Measurements from ENCODE around the gene CBX7.

Gene CBX7

DNA sequence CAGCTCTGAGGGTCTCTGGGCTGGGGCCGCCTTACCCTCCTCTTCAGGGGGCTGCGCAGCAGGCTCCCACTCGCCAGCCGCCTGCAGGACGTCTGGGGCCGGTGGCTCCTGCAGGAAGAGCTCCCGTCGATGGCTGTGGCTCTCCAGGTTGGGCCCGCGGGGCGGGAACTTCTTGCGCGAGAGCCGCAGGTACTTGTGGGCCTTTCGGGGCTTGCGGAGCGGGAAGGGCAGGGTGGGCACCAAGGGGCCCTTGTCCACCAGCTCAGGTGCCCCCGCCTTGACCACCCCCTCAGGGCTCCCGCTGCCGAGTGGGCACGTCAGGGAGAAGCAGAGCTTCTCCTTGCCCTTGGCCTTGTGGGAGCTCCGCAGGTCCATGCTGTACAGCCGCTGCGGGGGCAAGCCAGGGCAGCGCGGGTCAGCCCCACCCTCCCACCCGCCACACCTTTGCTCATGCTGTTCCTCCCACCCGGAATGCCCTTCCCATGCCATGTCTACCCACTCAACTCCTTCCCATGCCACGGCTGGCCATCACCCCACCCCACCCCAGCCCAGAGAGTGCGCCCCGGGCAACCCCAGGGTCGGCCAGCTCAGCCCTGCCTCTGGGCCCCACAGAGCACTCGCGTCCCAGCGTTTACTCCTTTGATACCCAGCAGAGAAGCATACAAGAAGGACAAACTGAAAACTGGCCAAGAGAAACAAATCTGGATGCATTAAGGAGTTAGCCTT, 18.0 kb downstream of the CBX7 start:
- TF ChIP-seq L3MBTL2 (conservative IDR thresholded peaks at IDR 0.05) (no peak), NFRKB (IDR thresholded peaks at IDR 0.05) (no peak), SUZ12 (IDR thresholded peaks at IDR 0.05) (no peak), FOXK2 (IDR thresholded peaks at IDR 0.05) (no peak), FOXA1 (IDR thresholded peaks at IDR 0.05) (no peak), LEF1 (IDR thresholded peaks at IDR 0.05; ENCODE audit: borderline replicate concordance) (no peak), SP1 (IDR thresholded peaks at IDR 0.05) (no peak), CTBP1 (IDR thresholded peaks at IDR 0.05; ENCODE audit: borderline replicate concordance) (no peak), FOXM1 (IDR thresholded peaks at IDR 0.05; ENCODE audit: borderline replicate concordance) (no peak), ARNT (IDR thresholded peaks at IDR 0.05) (no peak), HDGF (IDR thresholded peaks at IDR 0.05; ENCODE audit: borderline replicate concordance) (no peak)
- TF ChIP-seq, protein P1, sequence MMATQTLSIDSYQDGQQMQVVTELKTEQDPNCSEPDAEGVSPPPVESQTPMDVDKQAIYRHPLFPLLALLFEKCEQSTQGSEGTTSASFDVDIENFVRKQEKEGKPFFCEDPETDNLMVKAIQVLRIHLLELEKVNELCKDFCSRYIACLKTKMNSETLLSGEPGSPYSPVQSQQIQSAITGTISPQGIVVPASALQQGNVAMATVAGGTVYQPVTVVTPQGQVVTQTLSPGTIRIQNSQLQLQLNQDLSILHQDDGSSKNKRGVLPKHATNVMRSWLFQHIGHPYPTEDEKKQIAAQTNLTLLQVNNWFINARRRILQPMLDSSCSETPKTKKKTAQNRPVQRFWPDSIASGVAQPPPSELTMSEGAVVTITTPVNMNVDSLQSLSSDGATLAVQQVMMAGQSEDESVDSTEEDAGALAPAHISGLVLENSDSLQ (IDR thresholded peaks at IDR 0.05) = no peak
- ChIA-PET CTCF (interaction anchor here (0.5 to 1.3 kb wide), 4 partner anchors 15 to 178 kb away, joined by 3 to 12 read pairs (median 4); no protein-coding TSS in a partner anchor), POLR2A (interaction anchor here (1.0 to 2.4 kb wide), 5 partner anchors 8 to 185 kb away, joined by 3 to 15 read pairs (median 6); partner anchors contain the start of genes CBX7 and RPL3)
- no peak for DNase-seq (ENCODE audit: extremely low spot score)

DNA sequence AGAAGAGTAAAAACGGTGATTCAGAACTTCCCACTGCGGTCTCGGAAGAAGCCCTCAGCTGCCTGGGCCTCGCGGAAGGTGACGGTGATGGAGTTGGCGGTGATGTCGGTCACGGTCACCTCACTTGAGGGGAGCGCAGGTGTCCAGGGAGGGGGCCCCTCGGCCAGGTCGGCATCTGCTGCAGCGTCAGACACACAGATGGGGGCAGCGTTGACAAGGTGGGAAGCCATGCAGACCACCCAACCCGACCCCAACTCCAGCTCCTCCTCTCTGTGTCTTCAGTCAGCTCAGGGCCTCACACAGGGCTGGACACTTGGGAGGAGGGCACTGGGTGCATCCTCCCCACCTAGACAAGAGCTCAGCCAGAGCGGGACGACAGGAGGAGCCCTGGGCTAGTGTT, 18.6 kb downstream of the CBX7 start:
- DNase-seq (ENCODE audit: extremely low spot score) = no peak
- POLR2A ChIA-PET = interaction anchor here (1.5 to 2.4 kb wide), 2 partner anchors 10 to 185 kb away, joined by 3 to 15 read pairs; partner anchors contain the start of gene RPL3
- CTCF ChIA-PET = no interaction called here
- TF ChIP-seq ZNF384 (IDR thresholded peaks at IDR 0.05) (no peak), ARNT (IDR thresholded peaks at IDR 0.05) (no peak), LEF1 (IDR thresholded peaks at IDR 0.05; ENCODE audit: borderline replicate concordance) (no peak), FOXA1 (IDR thresholded peaks at IDR 0.05) (no peak), SP1 (IDR thresholded peaks at IDR 0.05) (no peak), L3MBTL2 (conservative IDR thresholded peaks at IDR 0.05) (no peak), FOXK2 (IDR thresholded peaks at IDR 0.05) (no peak), NFRKB (IDR thresholded peaks at IDR 0.05) (no peak), BHLHE40 (IDR thresholded peaks at IDR 0.05; ENCODE audit: borderline replicate concordance) (no peak), ELF4 (IDR thresholded peaks at IDR 0.05) (no peak), TARDBP (IDR thresholded peaks at IDR 0.05) (no peak), FOXM1 (IDR thresholded peaks at IDR 0.05; ENCODE audit: borderline replicate concordance) (no peak), SUZ12 (IDR thresholded peaks at IDR 0.05) (no peak), HDGF (IDR thresholded peaks at IDR 0.05; ENCODE audit: borderline replicate concordance) (no peak)
- TF ChIP-seq, protein P1 (IDR thresholded peaks at IDR 0.05) = no peak

DNA sequence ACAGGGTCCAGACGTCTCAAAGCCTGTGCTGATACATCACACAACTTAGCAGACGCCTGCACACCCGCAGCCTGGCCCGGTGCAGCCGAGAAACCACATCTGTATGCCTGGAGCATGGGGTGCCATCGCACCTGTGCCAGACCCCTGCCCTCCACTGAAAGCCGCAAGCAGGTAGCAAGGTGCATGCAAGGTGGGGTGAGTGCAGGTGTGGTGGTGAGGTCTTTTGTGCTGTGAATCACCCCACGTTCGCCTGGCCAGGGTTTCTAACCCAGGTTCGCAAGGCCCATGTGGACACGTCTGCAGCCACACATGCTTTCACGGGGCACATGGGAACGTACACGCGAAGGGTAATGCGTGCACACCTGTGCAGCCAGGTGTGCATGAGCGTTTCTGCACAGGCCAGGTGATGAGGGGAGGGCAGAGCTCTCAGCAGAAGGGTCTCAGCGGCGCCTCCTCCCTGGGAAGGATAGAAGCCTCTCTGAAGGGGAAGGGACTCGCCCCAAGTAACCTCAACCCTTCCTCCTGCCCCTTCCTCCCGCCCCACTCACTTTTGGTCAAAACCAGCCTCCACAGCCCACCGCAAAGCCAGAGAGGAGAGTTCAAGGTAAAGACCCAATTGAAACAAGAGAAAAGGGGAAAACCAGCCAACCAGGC, 19.5 kb downstream of the CBX7 start:
- no peak for DNase-seq (ENCODE audit: extremely low spot score)
- CTCF ChIA-PET = no interaction called here
- TF ChIP-seq FOXK2 (IDR thresholded peaks at IDR 0.05) = no peak
- no peak for TF ChIP-seq CTBP1 (IDR thresholded peaks at IDR 0.05; ENCODE audit: borderline replicate concordance)
- TF ChIP-seq LEF1 (IDR thresholded peaks at IDR 0.05; ENCODE audit: borderline replicate concordance) = no peak
- no peak for TF ChIP-seq L3MBTL2 (conservative IDR thresholded peaks at IDR 0.05)
- TF ChIP-seq SUZ12 (IDR thresholded peaks at IDR 0.05) = no peak
- no peak for TF ChIP-seq TARDBP (IDR thresholded peaks at IDR 0.05)
- TF ChIP-seq, protein P1 (IDR thresholded peaks at IDR 0.05) = no peak
- no peak for TF ChIP-seq HDGF (IDR thresholded peaks at IDR 0.05; ENCODE audit: borderline replicate concordance)
- TF ChIP-seq ZNF384 (IDR thresholded peaks at IDR 0.05) = no peak
- no peak for TF ChIP-seq SP1 (IDR thresholded peaks at IDR 0.05)
- TF ChIP-seq ELF4 (IDR thresholded peaks at IDR 0.05) = no peak
- no peak for TF ChIP-seq NFRKB (IDR thresholded peaks at IDR 0.05)
- TF ChIP-seq BHLHE40 (IDR thresholded peaks at IDR 0.05; ENCODE audit: borderline replicate concordance) = no peak
- no peak for TF ChIP-seq FOXA1 (IDR thresholded peaks at IDR 0.05)
- TF ChIP-seq FOXM1 (IDR thresholded peaks at IDR 0.05; ENCODE audit: borderline replicate concordance) = no peak
- no peak for TF ChIP-seq ARNT (IDR thresholded peaks at IDR 0.05)
- POLR2A ChIA-PET = no interaction called here

DNA sequence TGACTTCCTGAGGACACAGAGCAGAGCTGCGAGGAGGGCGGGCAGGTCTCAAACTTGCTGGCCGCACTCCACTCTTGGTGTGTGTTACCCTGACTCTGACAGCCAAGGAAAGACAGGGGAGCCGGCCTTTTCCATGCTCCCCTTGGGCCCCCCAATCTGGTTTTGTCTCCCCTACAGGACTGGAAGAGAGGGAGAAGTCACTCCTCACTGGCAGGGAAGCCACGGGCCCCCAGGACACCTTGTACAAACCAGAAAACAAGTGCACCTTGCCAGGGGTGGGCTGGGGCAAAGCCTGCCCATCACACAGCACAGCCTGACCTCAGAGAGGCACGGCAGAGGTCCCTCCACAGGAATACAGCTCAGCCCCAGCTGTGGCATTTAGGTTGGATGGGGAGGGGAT, 20.2 kb downstream of the CBX7 start:
- ChIA-PET POLR2A (no interaction called here), CTCF (interaction anchor here (1.3 kb wide), 1 partner anchor 11 kb away, joined by 3 read pairs; no protein-coding TSS in a partner anchor)
- no peak for DNase-seq (ENCODE audit: extremely low spot score)
- no peak for TF ChIP-seq HDGF (IDR thresholded peaks at IDR 0.05; ENCODE audit: borderline replicate concordance)
- TF ChIP-seq LEF1 (IDR thresholded peaks at IDR 0.05; ENCODE audit: borderline replicate concordance) = no peak
- TF ChIP-seq FOXM1 (IDR thresholded peaks at IDR 0.05; ENCODE audit: borderline replicate concordance) = no peak
- no peak for TF ChIP-seq FOXK2 (IDR thresholded peaks at IDR 0.05)
- TF ChIP-seq, protein P1 (IDR thresholded peaks at IDR 0.05) = no peak
- no peak for TF ChIP-seq CTBP1 (IDR thresholded peaks at IDR 0.05; ENCODE audit: borderline replicate concordance)
- TF ChIP-seq SUZ12 (IDR thresholded peaks at IDR 0.05) = no peak
